Transverse colon (tissue), 4 donors: ENCODE measurements around the gene C1orf21. TPM values are rescaled to one million over a fixed set of nuclear protein-coding genes. Genes with fewer than 3 reads are reported as not detected.

Experiments
- DNase-seq: peaks from one replicate; pipeline ENCODE4 v3.0.0-alpha.2; 2019
- H3K27ac ChIP-seq, 4 donors: fragments of 200-600 bp; sonication (generic); 2 replicates each; pipeline ENCODE4 v1.5.1; 2016 to 2018; ENCODE audit warnings: inconsistent platforms in 4 of 4
- H3K27me3 ChIP-seq: fragments of 200-600 bp; sonication (generic); 2 replicates; pipeline ENCODE4 v1.5.1; 2017; ENCODE audit warnings: inconsistent platforms
- H3K36me3 ChIP-seq, 4 donors: fragments of 200-600 bp; sonication (generic); 2 replicates each; pipeline ENCODE4 v1.5.1; 2017 to 2019; ENCODE audit warnings: inconsistent platforms in 4 of 4
- H3K4me1 ChIP-seq, 4 donors: fragments of 200-600 bp; sonication (generic); 2 replicates each; pipeline ENCODE4 v1.5.1; 2017 to 2020; ENCODE audit warnings: inconsistent platforms in 4 of 4
- H3K4me3 ChIP-seq, 4 donors: fragments of 200-600 bp; sonication (generic); 1 replicate in 1 of 4; 2 replicates in 3 of 4; pipeline versions ENCODE4 v1.5.1 to v1.6.1; 2017 to 2019; ENCODE audit warnings: inconsistent platforms in 4 of 4
- H3K9me3 ChIP-seq, 2 donors: fragments of 200-600 bp; sonication (generic); 2 replicates each; pipeline ENCODE4 v1.5.1; 2017 to 2019; ENCODE audit warnings: inconsistent platforms in 2 of 2
- EP300 ChIP-seq: sonication (generic); formaldehyde crosslinking; IDR thresholded peaks from one replicate; pipeline ENCODE4 v1.6.1; 2017; ENCODE audit warnings: antibody characterized with exemption, low read depth
- POLR2A ChIP-seq: fragments of 450-650 bp; IDR thresholded peaks from one replicate; pipeline ENCODE4 v1.6.1; 2016; ENCODE audit warnings: antibody characterized with exemption, mild to moderate bottlenecking, moderate library complexity
- POLR2AphosphoS5 ChIP-seq, 3 donors: sonication (generic); formaldehyde crosslinking; IDR thresholded peaks; one replicate each; pipeline ENCODE4 v1.6.1; 2016; ENCODE audit warnings: antibody characterized with exemption in 3 of 3
- WGBS, 2 donors: methylation state at CpG; one replicate each; pipeline ENCODE4 v1.1.5; 2018; ENCODE audit warnings: low coverage in 1 of 2; 5-methylcytosine and 5-hydroxymethylcytosine counted together
- in situ Hi-C, 4 donors: fragments of 200-750 bp; cut with MboI; loops; one replicate each; pipeline versions ENCODE4 v1.15.0 to v1.15.1; 2017; ENCODE audit warnings: low sequenced_read_pairs in 3 of 4, low pct_ligation_motif_present in 1 of 4, low pct_unique_long_range_greater_than_20kb in 1 of 4
- intact Hi-C: fragments of 100-400 bp; cut with DNase I; formaldehyde crosslinking; loops from one replicate; pipeline ENCODE4 v1.15.1; 2023; ENCODE audit warnings: low total_unique reads
- total RNA-seq, 4 donors: library from RNA; depleted of rRNA; stranded (reverse); fragments of >200 nt; gene quantifications; one replicate each; pipeline ENCODE4 v1.1.0, GENCODE V29; 2016
- TF ChIP-seq, protein P1 (sequence below), 5 experiments: fragments of 200-600 bp in 3 of 5; fragments of 450-650 bp in 2 of 5; sonication (generic) in 3 of 5; IDR thresholded peaks; 1 replicate in 2 of 5; 2 replicates in 3 of 5; pipeline ENCODE4 v1.5.1; 2016 to 2017; ENCODE audit warnings: antibody characterized with exemption in 5 of 5, inconsistent platforms in 3 of 5, mild to moderate bottlenecking in 2 of 5, moderate library complexity in 1 of 5

Gene C1orf21
- total RNA-seq, 4 donors from 2014 or later: 38.4 to 70.0 (median 62.4) TPM

DNA sequence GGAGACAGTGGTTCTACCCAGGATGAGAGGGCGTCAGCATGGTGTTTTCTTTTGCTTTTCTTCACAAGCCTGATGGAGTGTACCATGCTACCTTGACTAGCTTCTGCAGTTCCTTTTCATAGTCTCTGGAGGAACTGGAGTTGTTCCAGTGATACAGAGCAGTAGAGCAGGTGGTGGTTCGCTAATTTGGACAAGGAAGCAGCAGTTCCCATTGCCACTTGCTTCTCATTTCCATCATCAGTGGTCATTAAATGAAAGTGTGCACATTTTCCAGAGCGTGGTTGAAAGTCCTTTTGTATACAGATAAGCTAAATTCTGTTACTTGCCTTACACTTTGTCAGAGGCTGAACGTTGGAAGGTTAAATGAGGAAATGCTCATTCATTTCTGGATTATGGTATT, 182.3 kb downstream of the C1orf21 start:
- 66 to 80% methylated on average over 3 to 4 of the region's 4 CpGs for WGBS, 2 donors
- in situ Hi-C loops: loop anchor here in 2 of 4 donors (25.0 kb wide), 2 partner anchors 182 to 482 kb away; partner anchors contain the start of gene C1orf21 (in 1 of the 2)
- Histone ChIP-seq H3K36me3 (no peaks in the 10 kb centered on the region), H3K27me3 (no peaks in the 10 kb centered on the region), H3K9me3 (no peaks in the 10 kb centered on the region), H3K4me1 (peaks cover 0 to 11% (median 6%) of the 10 kb centered on the region in 4 donors), H3K27ac (no peak overlapping the region), H3K4me3 (no peak overlapping the region)
- no peak for DNase-seq
- intact Hi-C loops: loop anchor here (10.0 kb wide), 1 partner anchor 184 kb away; the partner anchor contains the start of gene C1orf21
- TF ChIP-seq, protein P1, sequence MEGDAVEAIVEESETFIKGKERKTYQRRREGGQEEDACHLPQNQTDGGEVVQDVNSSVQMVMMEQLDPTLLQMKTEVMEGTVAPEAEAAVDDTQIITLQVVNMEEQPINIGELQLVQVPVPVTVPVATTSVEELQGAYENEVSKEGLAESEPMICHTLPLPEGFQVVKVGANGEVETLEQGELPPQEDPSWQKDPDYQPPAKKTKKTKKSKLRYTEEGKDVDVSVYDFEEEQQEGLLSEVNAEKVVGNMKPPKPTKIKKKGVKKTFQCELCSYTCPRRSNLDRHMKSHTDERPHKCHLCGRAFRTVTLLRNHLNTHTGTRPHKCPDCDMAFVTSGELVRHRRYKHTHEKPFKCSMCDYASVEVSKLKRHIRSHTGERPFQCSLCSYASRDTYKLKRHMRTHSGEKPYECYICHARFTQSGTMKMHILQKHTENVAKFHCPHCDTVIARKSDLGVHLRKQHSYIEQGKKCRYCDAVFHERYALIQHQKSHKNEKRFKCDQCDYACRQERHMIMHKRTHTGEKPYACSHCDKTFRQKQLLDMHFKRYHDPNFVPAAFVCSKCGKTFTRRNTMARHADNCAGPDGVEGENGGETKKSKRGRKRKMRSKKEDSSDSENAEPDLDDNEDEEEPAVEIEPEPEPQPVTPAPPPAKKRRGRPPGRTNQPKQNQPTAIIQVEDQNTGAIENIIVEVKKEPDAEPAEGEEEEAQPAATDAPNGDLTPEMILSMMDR (IDR thresholded peaks at IDR 0.05): no peak
- TF ChIP-seq POLR2A (no peak), POLR2AphosphoS5 (IDR thresholded peaks at IDR 0.05) (no peak), EP300 (no peak)

DNA sequence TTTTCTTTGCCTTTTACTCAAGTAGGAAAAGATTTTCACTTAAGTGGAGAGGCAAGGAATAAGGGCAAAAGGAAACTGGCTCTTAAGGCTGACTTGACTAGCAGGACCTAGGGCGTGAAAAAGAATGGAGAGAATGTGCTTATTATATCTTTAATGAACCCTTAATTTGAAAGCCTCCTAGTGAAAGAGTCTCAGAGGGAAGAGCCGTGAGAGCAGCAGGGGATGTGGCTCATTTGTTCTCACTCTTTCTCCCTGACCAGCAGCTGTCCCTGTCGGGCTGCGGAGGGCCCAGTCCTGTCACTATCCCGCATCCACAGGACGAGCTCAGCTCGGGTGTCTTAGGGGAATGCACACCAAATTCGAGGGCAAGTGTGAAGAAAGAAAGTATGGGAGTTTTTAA, 187.8 kb downstream of the C1orf21 start:
- intact Hi-C loops: no loop called here
- no peaks in the 10 kb centered on the region for H3K4me1 ChIP-seq

DNA sequence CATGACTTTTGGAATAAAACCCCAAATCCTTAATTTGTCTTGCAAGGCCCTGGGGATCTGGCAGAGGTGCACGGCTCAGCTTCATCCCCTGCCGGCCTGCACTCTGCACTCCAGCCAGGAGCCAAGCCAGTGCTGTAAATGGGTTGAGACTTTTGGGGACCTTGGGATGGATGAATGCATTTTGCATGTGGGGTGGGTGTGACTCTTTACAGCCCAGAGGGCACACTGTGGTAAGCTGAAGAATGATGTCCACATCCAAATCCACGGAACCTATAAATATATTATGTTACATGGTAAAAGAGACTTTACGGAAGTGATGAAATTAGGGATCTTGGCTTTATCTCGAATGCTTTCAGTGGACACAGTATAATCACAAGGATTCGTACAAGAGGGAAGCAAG, 190.0 kb downstream of the C1orf21 start:
- DNase-seq: no peak
- Histone ChIP-seq H3K9me3 (no peaks in the 10 kb centered on the region), H3K36me3 (no peaks in the 10 kb centered on the region), H3K27ac (peak overlapping the region; percentile 7 to 37 (median 32)), H3K27me3 (no peaks in the 10 kb centered on the region), H3K4me1 (no peaks in the 10 kb centered on the region), H3K4me3 (no peak overlapping the region)
- WGBS, 2 donors: 82 to 86% methylated on average over 4 to 6 of the region's 6 CpGs
- intact Hi-C loops: no loop called here
- in situ Hi-C loops: loop anchor here in 1 of 4 donors (10.0 kb wide), 1 partner anchor 332 kb away; no protein-coding TSS in a partner anchor
- no peak for TF ChIP-seq POLR2A
- TF ChIP-seq POLR2AphosphoS5 (IDR thresholded peaks at IDR 0.05): no peak

More for the DNA sequence above, 187.8 kb downstream of the C1orf21 start:
- no peak overlapping the region for H3K4me3 ChIP-seq
- no peak for TF ChIP-seq POLR2AphosphoS5 (IDR thresholded peaks at IDR 0.05)
- no peak for TF ChIP-seq POLR2A
- TF ChIP-seq, protein P1 (IDR thresholded peaks at IDR 0.05): no peak
- no peak for TF ChIP-seq EP300
- no peaks in the 10 kb centered on the region for H3K27me3 ChIP-seq
- H3K27ac ChIP-seq: peak overlapping the region in 3 of 4 donors; percentile 10 to 33 (median 12)
- H3K36me3 ChIP-seq: no peaks in the 10 kb centered on the region
- in situ Hi-C loops: loop anchor here in 2 of 4 donors (10.0 to 25.0 kb wide), 3 partner anchors 187 to 487 kb away; partner anchors contain the start of gene C1orf21 (in 1 of the 2)
- no peak for DNase-seq
- H3K9me3 ChIP-seq: no peaks in the 10 kb centered on the region
- 79 to 90% methylated on average over 5 to 8 of the region's 8 CpGs for WGBS, 2 donors

DNA sequence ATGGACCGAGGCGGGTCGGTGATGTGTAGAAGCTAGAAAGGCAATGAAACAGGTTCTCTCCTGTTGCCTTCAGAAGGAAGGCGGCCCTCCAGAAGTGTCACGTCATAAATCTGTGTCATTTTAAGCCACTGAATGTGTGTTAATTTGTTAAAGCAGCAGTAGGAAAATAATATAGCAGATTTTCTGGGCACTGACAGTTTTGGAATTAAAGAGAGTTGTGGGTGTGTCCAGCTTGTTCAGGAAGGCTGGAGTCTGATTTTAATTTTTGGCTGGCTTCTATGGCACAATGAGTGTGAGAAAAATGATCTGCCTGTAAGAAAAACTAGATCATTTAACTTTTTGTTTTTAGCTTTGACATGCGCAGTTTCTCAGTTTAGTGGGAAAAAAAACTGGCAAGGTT, 190.5 kb downstream of the C1orf21 start:
- Histone ChIP-seq H3K9me3 (no peaks in the 10 kb centered on the region), H3K36me3 (no peaks in the 10 kb centered on the region), H3K27me3 (no peaks in the 10 kb centered on the region), H3K27ac (peak overlapping the region; percentile 1 to 37 (median 32)), H3K4me3 (no peak overlapping the region), H3K4me1 (peaks cover 0 to 3% (median 0%) of the 10 kb centered on the region in 4 donors)
- TF ChIP-seq, protein P1 (IDR thresholded peaks at IDR 0.05): no peak
- TF ChIP-seq EP300 (no peak), POLR2AphosphoS5 (IDR thresholded peaks at IDR 0.05) (no peak), POLR2A (no peak)
- in situ Hi-C loops: loop anchor here in 1 of 4 donors (10.0 kb wide), 1 partner anchor 333 kb away; no protein-coding TSS in a partner anchor
- no peak for DNase-seq
- 78 to 82% methylated on average over 6 of the region's 6 CpGs for WGBS, 2 donors
- intact Hi-C loops: no loop called here
